GM19463 (cell line): ENCODE measurements around the gene DTX3L.
A peak's percentile ranks its signal among the peaks of the same experiment; 100 is the strongest.

Source experiments
- ATAC-seq: cut with Tn5 transposase; IDR thresholded peaks from one replicate; pipeline ENCODE4 v1.9.1; 2021; ENCODE audit warnings: mild to moderate bottlenecking, moderate library complexity; ENCODE audit not compliant: unreplicated experiment

DTX3L gene

GRCh38 chr3:122602011-122602710 is 38.0 kb downstream of the DTX3L start:
- no peak for ATAC-seq

- no peak for ATAC-seq
These were observed 38.9 kb downstream of the DTX3L start for GRCh38 chr3:122603056-122603455.

- ATAC-seq, result no peak
These were observed 42.2 kb downstream of the DTX3L start for GRCh38 chr3:122606330-122606729.

GRCh38 chr3:122608916-122609315 is 44.8 kb downstream of the DTX3L start:
- no peak for ATAC-seq

GRCh38 chr3:122609798-122610559 is 45.8 kb downstream of the DTX3L start:
- peak; percentile 96 for ATAC-seq

GRCh38 chr3:122612696-122613095 is 48.6 kb downstream of the DTX3L start:
- no peak for ATAC-seq

GRCh38 chr3:122615303-122615702 is 51.2 kb downstream of the DTX3L start:
- no peak for ATAC-seq

GRCh38 chr3:122618614-122619013 is 54.5 kb downstream of the DTX3L start:
- no peak for ATAC-seq

- peak; percentile 34 for ATAC-seq
These were observed 54.9 kb downstream of the DTX3L start for GRCh38 chr3:122619040-122619439.

GRCh38 chr3:122620399-122620798 is 56.3 kb downstream of the DTX3L start:
- ATAC-seq, result no peak

GRCh38 chr3:122621112-122621511 is 57.0 kb downstream of the DTX3L start:
- ATAC-seq, result no peak

- ATAC-seq, result no peak
These were observed 59.1 kb downstream of the DTX3L start for GRCh38 chr3:122623031-122623829.
